Liver (tissue), 3 donors: ENCODE results near the gene OSCAR.

ENCODE experiments used
- ATF3 ChIP-seq: IDR thresholded peaks from 2 replicates; pipeline ENCODE4 v1.6.1; 2016; ENCODE audit warnings: antibody characterized with exemption
- CTCF ChIP-seq: fragments of 150-350 bp; IDR thresholded peaks from 2 replicates; pipeline ENCODE4 v1.5.1; 2017; ENCODE audit warnings: improper control_type of control experiment, low read depth, low read length; ENCODE audit not compliant: missing input control
- GABPA ChIP-seq, 2 donors: IDR thresholded peaks in 1 of 2; conservative IDR thresholded peaks in 1 of 2; 2 replicates each; pipeline ENCODE4 v1.6.1; 2016; ENCODE audit warnings: antibody characterized with exemption in 2 of 2, mild to moderate bottlenecking in 1 of 2, moderate library complexity in 1 of 2
- HNF4G ChIP-seq: IDR thresholded peaks from 2 replicates; pipeline ENCODE4 v1.6.1; 2016; ENCODE audit warnings: antibody characterized with exemption
- RAD21 ChIP-seq, 2 donors: IDR thresholded peaks; 2 replicates each; pipeline ENCODE4 v1.6.1; 2016; ENCODE audit warnings: antibody characterized with exemption in 2 of 2, mild to moderate bottlenecking in 2 of 2
- REST ChIP-seq: IDR thresholded peaks from 2 replicates; pipeline ENCODE4 v1.6.1; 2016; ENCODE audit warnings: antibody characterized with exemption, mild to moderate bottlenecking
- SP1 ChIP-seq: IDR thresholded peaks from 2 replicates; pipeline ENCODE4 v1.6.1; 2018; ENCODE audit warnings: antibody characterized with exemption, mild to moderate bottlenecking
- TAF1 ChIP-seq: conservative IDR thresholded peaks from 2 replicates; pipeline ENCODE4 v1.6.1; 2016; ENCODE audit warnings: antibody characterized with exemption, mild to moderate bottlenecking
- TF ChIP-seq, protein P1 (sequence below): IDR thresholded peaks from 2 replicates; pipeline ENCODE4 v1.6.1; 2016; ENCODE audit warnings: antibody characterized with exemption
- donor health status: healthy.
- donor health status: healthy.

GRCh38 chr19:54133957-54134590 is 33.5 kb upstream of the OSCAR start:
- TF ChIP-seq RAD21 (IDR thresholded peaks at IDR 0.05) (no peak), TAF1 (no peak), REST (no peak), CTCF (no peak), HNF4G (no peak), SP1 (no peak), GABPA (IDR thresholded peaks at IDR 0.05 in 1 of 2, conservative IDR thresholded peaks at IDR 0.05 in 1 of 2) (no peak), ATF3 (no peak)
- TF ChIP-seq, protein P1, sequence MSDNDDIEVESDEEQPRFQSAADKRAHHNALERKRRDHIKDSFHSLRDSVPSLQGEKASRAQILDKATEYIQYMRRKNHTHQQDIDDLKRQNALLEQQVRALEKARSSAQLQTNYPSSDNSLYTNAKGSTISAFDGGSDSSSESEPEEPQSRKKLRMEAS = no peak
